ENCODE data around the gene KIF26B.

Gene KIF26B

DNA sequence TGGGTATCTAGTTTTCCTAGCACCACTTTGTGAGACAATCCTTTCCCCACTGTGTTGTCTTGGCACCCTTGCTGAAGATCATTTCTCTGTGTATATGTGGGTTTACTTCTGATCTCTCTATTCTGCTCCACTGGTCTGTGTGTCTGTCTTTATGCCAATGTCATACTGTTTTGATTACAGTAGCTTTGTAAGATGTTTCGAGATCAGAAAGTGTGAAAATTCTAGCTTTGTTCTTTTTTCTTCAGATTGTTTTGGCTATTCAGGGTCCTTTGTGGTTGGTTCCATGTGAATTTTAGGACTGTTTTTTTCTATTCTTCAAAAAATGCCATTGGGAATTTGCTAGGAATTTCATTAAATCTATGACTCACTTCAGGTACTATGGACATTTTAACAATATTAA lies 116.2 kb downstream of the KIF26B start:
- Histone ChIP-seq H3K27me3 (ENCODE audit: insufficient read depth, low read length, poor library complexity) (no peaks in the 10 kb centered on the region), H3K56ac (ENCODE audit: low read length) (no peak overlapping the region), H2BK15ac (replicated peaks; ENCODE audit: low read depth) (no peak overlapping the region), H3K4me1 (ENCODE audit: control insufficient read depth, low read depth, low read length) (no peaks in the 10 kb centered on the region), H3K9ac (ENCODE audit: low read length) (no peak overlapping the region), H3K4ac (ENCODE audit: low read depth, low read length) (no peak overlapping the region), H3K4me2 (ENCODE audit: low read length) (no peak overlapping the region), H2BK5ac (ENCODE audit: low read length) (no peak overlapping the region), H3K23ac (ENCODE audit: low read length) (no peak overlapping the region), H3K79me1 (ENCODE audit: low read length) (no peaks in the 10 kb centered on the region), H4K5ac (ENCODE audit: low read length) (no peak overlapping the region), H3K27ac (ENCODE audit: low read depth, low read length) (no peak overlapping the region), H3K4me3 (ENCODE audit: low read length) (no peak overlapping the region), H3K79me2 (ENCODE audit: control insufficient read depth, insufficient read depth, low read length) (no peaks in the 10 kb centered on the region), H3K18ac (ENCODE audit: low read length) (no peak overlapping the region), H2AK5ac (ENCODE audit: low read length) (no peak overlapping the region), H2BK120ac (ENCODE audit: low read depth, low read length) (no peak overlapping the region), H3K36me3 (ENCODE audit: control insufficient read depth, insufficient read depth, low read length) (no peaks in the 10 kb centered on the region), H4K8ac (ENCODE audit: low read depth, low read length) (no peak overlapping the region)
- DNase-seq: no peak
- WGBS (ENCODE audit: extremely low coverage, insufficient coverage, low lambda C conversion rate): no CpG with 5 or more reads among the region's 1 CpG

DNA sequence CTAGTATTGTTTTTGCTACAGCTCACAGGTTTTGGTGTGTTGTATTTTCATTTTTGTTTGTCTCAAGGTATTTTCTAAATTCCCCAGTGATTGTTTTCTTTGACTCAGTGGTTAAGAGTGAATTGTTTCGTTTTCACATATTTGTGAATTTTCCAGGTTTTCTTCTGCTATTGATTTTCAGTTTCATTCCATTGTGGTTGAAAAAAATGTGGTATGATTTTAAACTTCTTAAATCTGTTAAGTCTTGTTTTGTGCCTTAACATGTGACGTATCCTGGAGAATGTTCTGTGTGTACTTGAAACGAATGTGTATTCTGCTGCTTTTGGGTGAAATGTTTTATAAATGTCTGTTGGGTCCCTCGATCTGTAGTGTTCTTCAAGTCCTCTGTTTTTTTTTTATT lies 117.9 kb downstream of the KIF26B start:
- Histone ChIP-seq H2BK15ac (replicated peaks; ENCODE audit: low read depth) (no peak overlapping the region), H3K4ac (ENCODE audit: low read depth, low read length) (no peak overlapping the region), H4K8ac (ENCODE audit: low read depth, low read length) (no peak overlapping the region), H3K4me2 (ENCODE audit: low read length) (no peak overlapping the region), H3K18ac (ENCODE audit: low read length) (no peak overlapping the region), H3K79me1 (ENCODE audit: low read length) (no peaks in the 10 kb centered on the region), H3K79me2 (ENCODE audit: control insufficient read depth, insufficient read depth, low read length) (no peaks in the 10 kb centered on the region), H2BK120ac (ENCODE audit: low read depth, low read length) (no peak overlapping the region), H4K5ac (ENCODE audit: low read length) (no peak overlapping the region), H3K4me1 (ENCODE audit: control insufficient read depth, low read depth, low read length) (no peaks in the 10 kb centered on the region), H3K36me3 (ENCODE audit: control insufficient read depth, insufficient read depth, low read length) (no peaks in the 10 kb centered on the region), H3K56ac (ENCODE audit: low read length) (no peak overlapping the region), H2BK5ac (ENCODE audit: low read length) (no peak overlapping the region), H3K27me3 (ENCODE audit: insufficient read depth, low read length, poor library complexity) (no peaks in the 10 kb centered on the region), H3K4me3 (ENCODE audit: low read length) (no peak overlapping the region), H3K27ac (ENCODE audit: low read depth, low read length) (no peak overlapping the region), H3K23ac (ENCODE audit: low read length) (no peak overlapping the region), H2AK5ac (ENCODE audit: low read length) (no peak overlapping the region), H3K9ac (ENCODE audit: low read length) (no peak overlapping the region)
- no peak for DNase-seq
- no CpG with 5 or more reads among the region's 4 CpGs for WGBS (ENCODE audit: extremely low coverage, insufficient coverage, low lambda C conversion rate)

DNA sequence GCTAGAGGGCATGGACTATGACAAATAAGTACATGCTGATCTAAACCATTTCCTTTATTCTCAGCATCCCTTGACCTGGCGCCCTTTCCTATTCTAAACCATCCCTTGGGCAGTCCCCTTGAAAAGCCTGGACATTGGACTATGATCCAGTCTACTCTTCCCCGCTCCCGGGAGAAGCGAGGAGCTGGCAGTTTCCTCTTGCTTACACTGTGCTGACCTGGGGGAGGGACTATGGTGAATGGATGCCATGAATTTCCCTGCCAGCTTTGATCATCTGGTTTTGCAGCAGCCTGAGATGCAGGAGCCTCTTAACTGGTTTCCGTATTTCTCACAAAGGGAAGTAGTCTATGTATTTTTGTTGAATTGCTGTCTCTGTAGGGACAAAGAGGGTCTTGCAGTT lies 121.7 kb downstream of the KIF26B start:
- Histone ChIP-seq H3K27ac (ENCODE audit: low read depth, low read length) (no peak overlapping the region), H3K79me2 (ENCODE audit: control insufficient read depth, insufficient read depth, low read length) (no peaks in the 10 kb centered on the region), H3K23ac (ENCODE audit: low read length) (no peak overlapping the region), H2AK5ac (ENCODE audit: low read length) (no peak overlapping the region), H3K36me3 (ENCODE audit: control insufficient read depth, insufficient read depth, low read length) (no peaks in the 10 kb centered on the region), H3K27me3 (ENCODE audit: insufficient read depth, low read length, poor library complexity) (no peaks in the 10 kb centered on the region), H3K56ac (ENCODE audit: low read length) (no peak overlapping the region), H2BK15ac (replicated peaks; ENCODE audit: low read depth) (no peak overlapping the region), H3K4ac (ENCODE audit: low read depth, low read length) (no peak overlapping the region), H2BK120ac (ENCODE audit: low read depth, low read length) (no peak overlapping the region), H3K9ac (ENCODE audit: low read length) (no peak overlapping the region), H3K4me1 (ENCODE audit: control insufficient read depth, low read depth, low read length) (no peaks in the 10 kb centered on the region), H2BK5ac (ENCODE audit: low read length) (no peak overlapping the region), H3K18ac (ENCODE audit: low read length) (no peak overlapping the region), H4K8ac (ENCODE audit: low read depth, low read length) (no peak overlapping the region), H4K5ac (ENCODE audit: low read length) (no peak overlapping the region), H3K4me3 (ENCODE audit: low read length) (no peak overlapping the region), H3K79me1 (ENCODE audit: low read length) (no peaks in the 10 kb centered on the region), H3K4me2 (ENCODE audit: low read length) (no peak overlapping the region)
- WGBS (ENCODE audit: extremely low coverage, insufficient coverage, low lambda C conversion rate): no CpG with 5 or more reads among the region's 5 CpGs
- DNase-seq: no peak

DNA sequence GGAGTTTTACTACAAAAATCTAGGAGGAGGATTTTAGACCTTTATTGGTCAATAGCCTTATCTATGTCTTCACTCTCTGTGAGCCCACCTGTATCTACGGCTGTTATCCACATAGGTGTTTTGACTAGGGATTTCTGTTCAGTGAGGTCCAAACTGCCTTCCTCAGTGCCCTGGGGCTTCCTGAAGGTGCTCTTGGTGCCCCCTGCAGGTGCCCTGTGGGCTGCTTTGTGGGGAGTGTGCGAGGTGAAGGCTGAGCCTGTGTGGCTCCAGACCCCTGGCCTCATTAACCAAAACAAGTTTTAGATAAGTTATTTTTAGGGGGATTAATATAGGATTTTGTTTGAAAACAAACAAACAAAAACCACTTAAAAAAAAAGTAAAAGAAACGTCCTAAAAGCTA lies 122.5 kb downstream of the KIF26B start:
- H3K27ac ChIP-seq (ENCODE audit: low read depth, low read length): no peak overlapping the region
- no CpG with 5 or more reads among the region's 3 CpGs for WGBS (ENCODE audit: extremely low coverage, insufficient coverage, low lambda C conversion rate)
- no peak overlapping the region for H3K23ac ChIP-seq (ENCODE audit: low read length)
- no peak overlapping the region for H2BK5ac ChIP-seq (ENCODE audit: low read length)
- no peak overlapping the region for H3K9ac ChIP-seq (ENCODE audit: low read length)
- H4K5ac ChIP-seq (ENCODE audit: low read length): no peak overlapping the region
- H3K56ac ChIP-seq (ENCODE audit: low read length): no peak overlapping the region
- no peak overlapping the region for H2BK120ac ChIP-seq (ENCODE audit: low read depth, low read length)
- no peak overlapping the region for H3K4ac ChIP-seq (ENCODE audit: low read depth, low read length)
- DNase-seq: peak; percentile 53
- H2AK5ac ChIP-seq (ENCODE audit: low read length): no peak overlapping the region
- no peak overlapping the region for H3K4me2 ChIP-seq (ENCODE audit: low read length)
- no peaks in the 10 kb centered on the region for H3K4me1 ChIP-seq (ENCODE audit: control insufficient read depth, low read depth, low read length)
- no peaks in the 10 kb centered on the region for H3K79me2 ChIP-seq (ENCODE audit: control insufficient read depth, insufficient read depth, low read length)
- no peak overlapping the region for H4K8ac ChIP-seq (ENCODE audit: low read depth, low read length)
- no peak overlapping the region for H2BK15ac ChIP-seq (replicated peaks; ENCODE audit: low read depth)
- no peaks in the 10 kb centered on the region for H3K27me3 ChIP-seq (ENCODE audit: insufficient read depth, low read length, poor library complexity)
- H3K4me3 ChIP-seq (ENCODE audit: low read length): no peak overlapping the region
- no peak overlapping the region for H3K18ac ChIP-seq (ENCODE audit: low read length)
- no peaks in the 10 kb centered on the region for H3K79me1 ChIP-seq (ENCODE audit: low read length)
- no peaks in the 10 kb centered on the region for H3K36me3 ChIP-seq (ENCODE audit: control insufficient read depth, insufficient read depth, low read length)

DNA sequence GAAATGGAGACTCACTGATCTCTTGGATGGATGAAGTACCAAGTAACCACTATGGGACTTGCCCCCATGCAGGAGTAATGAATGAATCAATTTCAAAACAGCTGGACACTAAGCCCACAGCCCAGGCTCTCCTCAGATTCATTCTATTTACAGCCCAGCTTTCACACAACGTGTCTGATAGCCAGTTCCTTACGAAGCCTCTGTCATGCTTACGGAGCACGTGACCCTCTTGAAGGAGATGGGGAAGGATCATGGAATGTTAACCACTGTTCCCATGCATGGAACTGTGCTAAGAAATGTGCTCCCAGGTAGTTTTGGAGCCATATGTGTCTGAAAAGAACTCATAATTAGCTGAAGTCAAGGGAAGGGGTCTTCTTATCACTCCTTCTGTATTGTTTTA lies 124.1 kb downstream of the KIF26B start:
- no peak overlapping the region for H3K9ac ChIP-seq (ENCODE audit: low read length)
- H3K4me3 ChIP-seq (ENCODE audit: low read length): no peak overlapping the region
- no peak overlapping the region for H2BK120ac ChIP-seq (ENCODE audit: low read depth, low read length)
- no peaks in the 10 kb centered on the region for H3K79me1 ChIP-seq (ENCODE audit: low read length)
- no peak overlapping the region for H2BK15ac ChIP-seq (replicated peaks; ENCODE audit: low read depth)
- H3K18ac ChIP-seq (ENCODE audit: low read length): no peak overlapping the region
- no peaks in the 10 kb centered on the region for H3K27me3 ChIP-seq (ENCODE audit: insufficient read depth, low read length, poor library complexity)
- no peaks in the 10 kb centered on the region for H3K4me1 ChIP-seq (ENCODE audit: control insufficient read depth, low read depth, low read length)
- no peak overlapping the region for H2AK5ac ChIP-seq (ENCODE audit: low read length)
- H3K4me2 ChIP-seq (ENCODE audit: low read length): no peak overlapping the region
- H3K27ac ChIP-seq (ENCODE audit: low read depth, low read length): no peak overlapping the region
- H4K5ac ChIP-seq (ENCODE audit: low read length): no peak overlapping the region
- H2BK5ac ChIP-seq (ENCODE audit: low read length): no peak overlapping the region
- peak overlapping the region; percentile 48 for H3K23ac ChIP-seq (ENCODE audit: low read length)
- H3K56ac ChIP-seq (ENCODE audit: low read length): no peak overlapping the region
- H4K8ac ChIP-seq (ENCODE audit: low read depth, low read length): no peak overlapping the region
- no peaks in the 10 kb centered on the region for H3K36me3 ChIP-seq (ENCODE audit: control insufficient read depth, insufficient read depth, low read length)
- no CpG with 5 or more reads among the region's 4 CpGs for WGBS (ENCODE audit: extremely low coverage, insufficient coverage, low lambda C conversion rate)
- no peak overlapping the region for H3K4ac ChIP-seq (ENCODE audit: low read depth, low read length)
- no peak for DNase-seq
- H3K79me2 ChIP-seq (ENCODE audit: control insufficient read depth, insufficient read depth, low read length): no peaks in the 10 kb centered on the region

DNA sequence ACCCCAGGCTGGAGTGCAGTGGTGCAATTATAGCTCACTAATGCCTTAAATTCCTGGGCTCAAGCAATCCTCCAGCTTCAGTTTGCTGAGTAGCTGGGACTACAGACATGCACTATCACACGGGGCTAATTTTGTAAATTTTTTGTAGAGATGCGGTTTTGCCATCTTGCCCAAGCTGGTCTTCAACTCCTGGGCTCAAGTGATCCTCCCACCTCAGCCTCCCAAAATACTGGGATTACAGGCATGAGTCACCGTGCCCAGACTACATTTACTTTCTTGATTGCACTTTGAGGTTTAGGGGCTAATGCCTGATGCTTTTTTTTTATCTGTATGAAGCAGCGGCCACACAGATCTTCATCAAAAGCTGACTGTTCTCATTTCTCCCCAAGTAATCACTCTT lies 124.6 kb downstream of the KIF26B start:
- Histone ChIP-seq H2BK5ac (ENCODE audit: low read length) (no peak overlapping the region), H3K79me2 (ENCODE audit: control insufficient read depth, insufficient read depth, low read length) (no peaks in the 10 kb centered on the region), H3K4ac (ENCODE audit: low read depth, low read length) (no peak overlapping the region), H4K8ac (ENCODE audit: low read depth, low read length) (no peak overlapping the region), H3K4me3 (ENCODE audit: low read length) (no peak overlapping the region), H2AK5ac (ENCODE audit: low read length) (no peak overlapping the region), H3K27ac (ENCODE audit: low read depth, low read length) (no peak overlapping the region), H3K79me1 (ENCODE audit: low read length) (no peaks in the 10 kb centered on the region), H3K27me3 (ENCODE audit: insufficient read depth, low read length, poor library complexity) (no peaks in the 10 kb centered on the region), H3K56ac (ENCODE audit: low read length) (no peak overlapping the region), H3K9ac (ENCODE audit: low read length) (no peak overlapping the region), H3K23ac (ENCODE audit: low read length) (no peak overlapping the region), H2BK120ac (ENCODE audit: low read depth, low read length) (no peak overlapping the region), H3K36me3 (ENCODE audit: control insufficient read depth, insufficient read depth, low read length) (no peaks in the 10 kb centered on the region), H3K4me2 (ENCODE audit: low read length) (no peak overlapping the region), H3K18ac (ENCODE audit: low read length) (no peak overlapping the region), H4K5ac (ENCODE audit: low read length) (no peak overlapping the region), H2BK15ac (replicated peaks; ENCODE audit: low read depth) (no peak overlapping the region), H3K4me1 (ENCODE audit: control insufficient read depth, low read depth, low read length) (no peaks in the 10 kb centered on the region)
- no CpG with 5 or more reads among the region's 4 CpGs for WGBS (ENCODE audit: extremely low coverage, insufficient coverage, low lambda C conversion rate)
- DNase-seq: no peak

All from mesendoderm (in vitro differentiated cells).